ENCODE results near the gene SOX21. TPM values are rescaled to one million over a fixed set of nuclear protein-coding genes. Genes with fewer than 3 reads are reported as not detected.
"Not testable (repeated sequence)": the region's sequence is repeated elsewhere in the genome, so short reads cannot be mapped to it uniquely, and the experiment has no call there.

SOX21 gene
- 0.41 TPM for total RNA-seq

GRCh38 chr13:94712287-94712811 is at the start of gene SOX21:
SOX21 (minus strand) TSS chr13:94712545; CDS start chr13:94712049, 496 bp downstream.
- no peak for DNase-seq

GRCh38 chr13:94761407-94761806 is 49.1 kb upstream of the SOX21 start:
- DNase-seq: no peak

GRCh38 chr13:94759120-94759728 is 46.9 kb upstream of the SOX21 start:
- no peak for DNase-seq

- DNase-seq: no peak
Observed at GRCh38 chr13:94758436-94758960, 46.2 kb upstream of the SOX21 start.

GRCh38 chr13:94753327-94753726 is 41.0 kb upstream of the SOX21 start:
- DNase-seq: no peak

GRCh38 chr13:94749162-94749561 is 36.8 kb upstream of the SOX21 start:
- no peak for DNase-seq

GRCh38 chr13:94739235-94739634 is 26.9 kb upstream of the SOX21 start:
- no peak for DNase-seq

- DNase-seq: no peak
Observed at GRCh38 chr13:94731028-94731427, 18.7 kb upstream of the SOX21 start.

GRCh38 chr13:94729941-94730340 is 17.6 kb upstream of the SOX21 start:
- not testable (repeated sequence) for DNase-seq

- DNase-seq: no peak
Observed at GRCh38 chr13:94726425-94726824, 14.1 kb upstream of the SOX21 start.

- DNase-seq: no peak
Observed at GRCh38 chr13:94722609-94723345, 10.4 kb upstream of the SOX21 start.

GRCh38 chr13:94718697-94719096 is 6.4 kb upstream of the SOX21 start:
- DNase-seq: not testable (repeated sequence)

- no peak for DNase-seq
Observed at GRCh38 chr13:94717916-94718315, 5.6 kb upstream of the SOX21 start.

GRCh38 chr13:94716016-94716415 is 3.7 kb upstream of the SOX21 start:
- DNase-seq: peak; percentile 8

GRCh38 chr13:94713561-94714182 is 1.3 kb upstream of the SOX21 start:
- DNase-seq: peak; percentile 8

- peak; percentile 57 for DNase-seq
Observed at GRCh38 chr13:94712812-94713560, 641 bp upstream of the SOX21 start.

- peak; percentile 39 for DNase-seq
Observed at GRCh38 chr13:94711561-94712286, 621 bp downstream of the SOX21 start.

GRCh38 chr13:94710881-94711560 is 1.3 kb downstream of the SOX21 start:
- DNase-seq: peak; percentile 21

GRCh38 chr13:94710065-94710781 is 2.1 kb downstream of the SOX21 start:
- peak; percentile 47 for DNase-seq
